ENCODE data around the gene CUL2.

The CUL2 gene

DNA sequence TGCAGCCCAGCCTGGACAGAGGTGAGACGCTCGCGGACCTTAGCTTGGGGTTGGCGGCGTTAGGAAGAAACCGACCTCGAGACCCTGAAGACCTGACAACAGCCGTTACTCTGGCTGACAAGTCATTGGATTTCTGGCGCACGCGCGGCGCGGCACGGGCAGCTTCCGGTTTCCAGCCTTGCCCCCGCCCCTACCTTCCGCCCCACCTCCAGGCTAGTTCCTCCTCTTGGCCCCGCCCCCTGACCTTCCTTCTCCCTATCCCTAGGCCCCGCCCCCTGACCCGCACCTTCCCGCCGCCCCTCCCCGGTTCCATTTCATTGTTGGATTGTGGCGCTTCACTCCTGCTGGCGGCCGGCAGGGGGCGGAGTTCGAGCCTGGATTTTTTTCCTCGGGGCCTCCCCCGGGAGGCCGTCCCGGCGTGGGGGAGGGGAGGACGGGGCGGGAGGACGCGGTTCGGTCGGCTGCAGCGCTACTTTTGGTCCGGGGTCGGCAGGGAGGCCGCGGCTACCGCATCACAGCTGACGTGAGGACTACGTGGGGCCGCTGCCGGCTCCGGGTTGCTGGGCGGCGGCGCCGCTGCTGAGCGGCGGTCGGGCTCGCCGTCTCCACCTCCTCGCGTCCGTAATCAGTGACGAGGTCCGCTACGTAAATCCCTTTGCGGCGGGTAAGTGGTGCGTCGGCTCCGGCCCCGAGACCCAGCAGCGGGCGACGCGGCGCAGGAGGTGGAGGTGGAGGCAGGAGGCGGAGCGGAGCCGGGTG is 36.6 kb upstream of the CUL2 start, which contains the start of gene CREM (continued):
- no peak for TF ChIP-seq ZNF645 (tag by site-specific recombination; IDR thresholded peaks at IDR 0.05)
- TF ChIP-seq ZNF560 (tag by site-specific recombination; IDR thresholded peaks at IDR 0.05; ENCODE audit: borderline replicate concordance) = no peak
- TF ChIP-seq ZNF302 (tag by site-specific recombination; IDR thresholded peaks at IDR 0.05; ENCODE audit: low read depth) = no peak
- 0 out of 2 replicates have a peak, but pooled peaks have one; percentile 40 for TF ChIP-seq ZBTB7A (tag by site-specific recombination; IDR thresholded peaks at IDR 0.05; ENCODE audit: low read depth)
- peak; percentile 98 for TF ChIP-seq ZEB2 (tag by site-specific recombination; IDR thresholded peaks at IDR 0.05)
- no peak for TF ChIP-seq ZNF239 (tag by site-specific recombination; IDR thresholded peaks at IDR 0.05)
- TF ChIP-seq AEBP2 (tag by site-specific recombination; IDR thresholded peaks at IDR 0.05; ENCODE audit: borderline replicate concordance) = no peak
- TF ChIP-seq ZNF529 (tag by site-specific recombination; IDR thresholded peaks at IDR 0.05; ENCODE audit: insufficient replicate concordance) = no peak
- peak; percentile 98 for TF ChIP-seq ZNF629 (tag by site-specific recombination; IDR thresholded peaks at IDR 0.05)
- peak; percentile 76; the same call in 1 of the 2 replicates for TF ChIP-seq ZNF324 (tag by site-specific recombination; IDR thresholded peaks at IDR 0.05)
- TF ChIP-seq ZFP69B (tag by site-specific recombination; IDR thresholded peaks at IDR 0.05) = peak; percentile 27; the same call in 1 of the 2 replicates
- no peak for TF ChIP-seq ZNF335 (tag by site-specific recombination; conservative IDR thresholded peaks at IDR 0.05)
- no peak for TF ChIP-seq ZNF354C (tag by site-specific recombination; IDR thresholded peaks at IDR 0.05; ENCODE audit: borderline replicate concordance, low read depth)
- no peak for TF ChIP-seq ZNF544 (tag by site-specific recombination; IDR thresholded peaks at IDR 0.05)
- TF ChIP-seq ZNF404 (tag by site-specific recombination; IDR thresholded peaks at IDR 0.05) = no peak
- peak; percentile 48; the same call in 1 of the 2 replicates for TF ChIP-seq ZBTB17 (tag by site-specific recombination; IDR thresholded peaks at IDR 0.05)
- no peak for TF ChIP-seq HOXD13 (CRISPR knock-in tag; IDR thresholded peaks at IDR 0.05; ENCODE audit: borderline replicate concordance)
- peak; percentile 86 for TF ChIP-seq ZXDB (tag by site-specific recombination; IDR thresholded peaks at IDR 0.05)
- TF ChIP-seq ZNF155 (tag by site-specific recombination; IDR thresholded peaks at IDR 0.05) = no peak
- peak; percentile 72; the same call in 1 of the 2 replicates for TF ChIP-seq BCL11B (tag by site-specific recombination; IDR thresholded peaks at IDR 0.05; ENCODE audit: low read depth)
- TF ChIP-seq ZBTB21 (tag by site-specific recombination; IDR thresholded peaks at IDR 0.05) = peak; percentile 90
- no peak for TF ChIP-seq ZBTB48 (tag by site-specific recombination; IDR thresholded peaks at IDR 0.05)
- peak; percentile 58 for TF ChIP-seq ZNF580 (tag by site-specific recombination; IDR thresholded peaks at IDR 0.05)
- TF ChIP-seq, protein P1, sequence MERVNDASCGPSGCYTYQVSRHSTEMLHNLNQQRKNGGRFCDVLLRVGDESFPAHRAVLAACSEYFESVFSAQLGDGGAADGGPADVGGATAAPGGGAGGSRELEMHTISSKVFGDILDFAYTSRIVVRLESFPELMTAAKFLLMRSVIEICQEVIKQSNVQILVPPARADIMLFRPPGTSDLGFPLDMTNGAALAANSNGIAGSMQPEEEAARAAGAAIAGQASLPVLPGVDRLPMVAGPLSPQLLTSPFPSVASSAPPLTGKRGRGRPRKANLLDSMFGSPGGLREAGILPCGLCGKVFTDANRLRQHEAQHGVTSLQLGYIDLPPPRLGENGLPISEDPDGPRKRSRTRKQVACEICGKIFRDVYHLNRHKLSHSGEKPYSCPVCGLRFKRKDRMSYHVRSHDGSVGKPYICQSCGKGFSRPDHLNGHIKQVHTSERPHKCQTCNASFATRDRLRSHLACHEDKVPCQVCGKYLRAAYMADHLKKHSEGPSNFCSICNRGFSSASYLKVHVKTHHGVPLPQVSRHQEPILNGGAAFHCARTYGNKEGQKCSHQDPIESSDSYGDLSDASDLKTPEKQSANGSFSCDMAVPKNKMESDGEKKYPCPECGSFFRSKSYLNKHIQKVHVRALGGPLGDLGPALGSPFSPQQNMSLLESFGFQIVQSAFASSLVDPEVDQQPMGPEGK (tag by site-specific recombination; IDR thresholded peaks at IDR 0.05) = peak; percentile 95
- no peak for TF ChIP-seq GLI2 (tag by site-specific recombination; IDR thresholded peaks at IDR 0.05; ENCODE audit: borderline replicate concordance, low read depth)
- TF ChIP-seq, protein P2, sequence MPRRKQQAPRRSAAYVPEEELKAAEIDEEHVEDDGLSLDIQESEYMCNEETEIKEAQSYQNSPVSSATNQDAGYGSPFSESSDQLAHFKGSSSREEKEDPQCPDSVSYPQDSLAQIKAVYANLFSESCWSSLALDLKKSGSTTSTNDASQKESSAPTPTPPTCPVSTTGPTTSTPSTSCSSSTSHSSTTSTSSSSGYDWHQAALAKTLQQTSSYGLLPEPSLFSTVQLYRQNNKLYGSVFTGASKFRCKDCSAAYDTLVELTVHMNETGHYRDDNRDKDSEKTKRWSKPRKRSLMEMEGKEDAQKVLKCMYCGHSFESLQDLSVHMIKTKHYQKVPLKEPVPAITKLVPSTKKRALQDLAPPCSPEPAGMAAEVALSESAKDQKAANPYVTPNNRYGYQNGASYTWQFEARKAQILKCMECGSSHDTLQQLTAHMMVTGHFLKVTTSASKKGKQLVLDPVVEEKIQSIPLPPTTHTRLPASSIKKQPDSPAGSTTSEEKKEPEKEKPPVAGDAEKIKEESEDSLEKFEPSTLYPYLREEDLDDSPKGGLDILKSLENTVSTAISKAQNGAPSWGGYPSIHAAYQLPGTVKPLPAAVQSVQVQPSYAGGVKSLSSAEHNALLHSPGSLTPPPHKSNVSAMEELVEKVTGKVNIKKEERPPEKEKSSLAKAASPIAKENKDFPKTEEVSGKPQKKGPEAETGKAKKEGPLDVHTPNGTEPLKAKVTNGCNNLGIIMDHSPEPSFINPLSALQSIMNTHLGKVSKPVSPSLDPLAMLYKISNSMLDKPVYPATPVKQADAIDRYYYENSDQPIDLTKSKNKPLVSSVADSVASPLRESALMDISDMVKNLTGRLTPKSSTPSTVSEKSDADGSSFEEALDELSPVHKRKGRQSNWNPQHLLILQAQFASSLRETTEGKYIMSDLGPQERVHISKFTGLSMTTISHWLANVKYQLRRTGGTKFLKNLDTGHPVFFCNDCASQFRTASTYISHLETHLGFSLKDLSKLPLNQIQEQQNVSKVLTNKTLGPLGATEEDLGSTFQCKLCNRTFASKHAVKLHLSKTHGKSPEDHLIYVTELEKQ (tag by site-specific recombination; IDR thresholded peaks at IDR 0.05; ENCODE audit: borderline replicate concordance) = peak; percentile 41; the same call in 1 of the 2 replicates
- no peak for TF ChIP-seq ZNF416 (tag by site-specific recombination; IDR thresholded peaks at IDR 0.05)
- TF ChIP-seq ZSCAN16 (tag by site-specific recombination; IDR thresholded peaks at IDR 0.05) = no peak
- TF ChIP-seq OSR2 (tag by site-specific recombination; IDR thresholded peaks at IDR 0.05) = peak; percentile 62
- TF ChIP-seq ZNF610 (tag by site-specific recombination; IDR thresholded peaks at IDR 0.05; ENCODE audit: borderline replicate concordance) = peak; percentile 85; the same call in 1 of the 2 replicates
- no peak for TF ChIP-seq TRIM28 (IDR thresholded peaks at IDR 0.05; ENCODE audit: borderline replicate concordance, low read length)
- TF ChIP-seq ZNF596 (tag by site-specific recombination; IDR thresholded peaks at IDR 0.05) = 0 out of 2 replicates have a peak, but pooled peaks have one; percentile 3
- TF ChIP-seq ZNF175 (tag by site-specific recombination; IDR thresholded peaks at IDR 0.05) = no peak

Measured in HEK293 (cell line).